Subcutaneous abdominal adipose tissue (tissue), 5 donors: Measurements from ENCODE around the gene ADGRG3.

ENCODE experiments used
- H3K27ac ChIP-seq: one replicate; pipeline ENCODE4 v1.7.0; 2013; ENCODE audit warnings: low read depth, mild to moderate bottlenecking, inconsistent platforms, low read length, moderate library complexity
- H3K27me3 ChIP-seq, 5 donors: one replicate each; pipeline ENCODE4 v1.7.0; 2013; ENCODE audit warnings: low read length in 5 of 5, inconsistent platforms in 1 of 5; ENCODE audit not compliant: control insufficient read depth in 5 of 5, insufficient read depth in 4 of 5
- H3K36me3 ChIP-seq, 5 donors: one replicate each; pipeline ENCODE4 v1.7.0; 2013; ENCODE audit warnings: low read length in 5 of 5; ENCODE audit not compliant: control insufficient read depth in 5 of 5, insufficient read depth in 5 of 5
- H3K4me1 ChIP-seq, 5 donors: one replicate each; pipeline ENCODE4 v1.7.0; 2013; ENCODE audit warnings: low read length in 5 of 5, mild to moderate bottlenecking in 3 of 5, moderate library complexity in 1 of 5; ENCODE audit not compliant: control insufficient read depth in 5 of 5, insufficient read depth in 5 of 5
- H3K4me3 ChIP-seq, 5 donors: one replicate each; pipeline ENCODE4 v1.7.0; 2013; ENCODE audit warnings: low read length in 5 of 5, low read depth in 1 of 5
- H3K9ac ChIP-seq, 5 donors: one replicate each; pipeline ENCODE4 v1.7.0; 2013; ENCODE audit warnings: low read length in 5 of 5, mild to moderate bottlenecking in 4 of 5, moderate library complexity in 3 of 5
- H3K9me3 ChIP-seq, 5 donors: one replicate each; pipeline ENCODE4 v1.7.0; 2013; ENCODE audit warnings: low read length in 5 of 5; ENCODE audit not compliant: control insufficient read depth in 5 of 5
- donor health status: healthy.
- donor health status: healthy.
- donor health status: healthy.
- donor health status: healthy.
- donor health status: healthy.

Gene ADGRG3

GRCh38 chr16:57661936-57662906, 5.9 kb upstream of the ADGRG3 start:
- Histone ChIP-seq H3K9me3 (no peaks in the 10 kb centered on the region), H3K4me3 (no peak overlapping the region), H3K27ac (no peak overlapping the region), H3K36me3 (peaks cover 0 to 71% (median 49%) of the 10 kb centered on the region in 5 donors), H3K27me3 (peaks cover 0 to 7% (median 3%) of the 10 kb centered on the region in 5 donors), H3K4me1 (peaks cover 0 to 4% (median 0%) of the 10 kb centered on the region in 5 donors), H3K9ac (no peak overlapping the region)

GRCh38 chr16:57663436-57663835, 4.7 kb upstream of the ADGRG3 start:
- Histone ChIP-seq H3K9me3 (no peaks in the 10 kb centered on the region), H3K27me3 (peaks cover 0 to 9% (median 3%) of the 10 kb centered on the region in 5 donors), H3K4me1 (peaks cover 0 to 9% (median 0%) of the 10 kb centered on the region in 5 donors), H3K27ac (no peak overlapping the region), H3K4me3 (no peak overlapping the region), H3K36me3 (peaks cover 0 to 63% (median 40%) of the 10 kb centered on the region in 5 donors), H3K9ac (no peak overlapping the region)

- Histone ChIP-seq H3K27ac (no peak overlapping the region), H3K9me3 (no peaks in the 10 kb centered on the region), H3K9ac (no peak overlapping the region), H3K27me3 (peaks cover 0 to 9% (median 3%) of the 10 kb centered on the region in 5 donors), H3K36me3 (peaks cover 0 to 57% (median 36%) of the 10 kb centered on the region in 5 donors), H3K4me1 (peaks cover 0 to 9% (median 0%) of the 10 kb centered on the region in 5 donors), H3K4me3 (no peak overlapping the region)
These were observed 4.0 kb upstream of the ADGRG3 start for GRCh38 chr16:57663917-57664661.

- H3K4me3 ChIP-seq = no peak overlapping the region
- no peak overlapping the region for H3K27ac ChIP-seq
- peaks cover 0 to 51% (median 30%) of the 10 kb centered on the region in 5 donors for H3K36me3 ChIP-seq
- no peak overlapping the region for H3K9ac ChIP-seq
- no peaks in the 10 kb centered on the region for H3K9me3 ChIP-seq
- H3K4me1 ChIP-seq = peaks cover 0 to 9% (median 0%) of the 10 kb centered on the region in 5 donors
- peaks cover 0 to 9% (median 3%) of the 10 kb centered on the region in 5 donors for H3K27me3 ChIP-seq
These were observed 3.5 kb upstream of the ADGRG3 start for GRCh38 chr16:57664662-57665025.

GRCh38 chr16:57665541-57665940, 2.6 kb upstream of the ADGRG3 start:
- Histone ChIP-seq H3K27ac (no peak overlapping the region), H3K27me3 (peaks cover 0 to 9% (median 3%) of the 10 kb centered on the region in 5 donors), H3K4me3 (no peak overlapping the region), H3K9ac (no peak overlapping the region), H3K9me3 (no peaks in the 10 kb centered on the region), H3K36me3 (peaks cover 0 to 42% (median 28%) of the 10 kb centered on the region in 5 donors), H3K4me1 (peaks cover 0 to 9% (median 0%) of the 10 kb centered on the region in 5 donors)

GRCh38 chr16:57666353-57667047, 1.6 kb upstream of the ADGRG3 start:
- H3K36me3 ChIP-seq = peaks cover 0 to 34% (median 20%) of the 10 kb centered on the region in 5 donors
- H3K27ac ChIP-seq = no peak overlapping the region

GRCh38 chr16:57667048-57667525, 1.0 kb upstream of the ADGRG3 start:
- Histone ChIP-seq H3K9ac (no peak overlapping the region), H3K27me3 (peaks cover 0 to 9% (median 3%) of the 10 kb centered on the region in 5 donors), H3K9me3 (no peaks in the 10 kb centered on the region), H3K4me3 (no peak overlapping the region), H3K36me3 (peaks cover 0 to 28% (median 14%) of the 10 kb centered on the region in 5 donors), H3K27ac (no peak overlapping the region), H3K4me1 (peaks cover 0 to 9% (median 0%) of the 10 kb centered on the region in 5 donors)

More at GRCh38 chr16:57666353-57667047, 1.6 kb upstream of the ADGRG3 start:
- Histone ChIP-seq H3K9ac (no peak overlapping the region), H3K9me3 (no peaks in the 10 kb centered on the region), H3K4me1 (peaks cover 0 to 9% (median 0%) of the 10 kb centered on the region in 5 donors), H3K4me3 (no peak overlapping the region), H3K27me3 (peaks cover 0 to 9% (median 3%) of the 10 kb centered on the region in 5 donors)

GRCh38 chr16:57667526-57668262, 412 bp upstream of the ADGRG3 start:
- Histone ChIP-seq H3K27ac (no peak overlapping the region), H3K9me3 (no peaks in the 10 kb centered on the region), H3K4me3 (no peak overlapping the region), H3K36me3 (peaks cover 0 to 22% (median 8%) of the 10 kb centered on the region in 5 donors), H3K4me1 (peaks cover 0 to 9% (median 0%) of the 10 kb centered on the region in 5 donors), H3K9ac (no peak overlapping the region), H3K27me3 (peaks cover 0 to 9% (median 3%) of the 10 kb centered on the region in 5 donors)
